Tibial nerve (tissue), 3 donors: ENCODE results near the gene PKP2.

Experiments used
- POLR2A ChIP-seq, 2 donors: fragments of 450-650 bp; IDR thresholded peaks; one replicate each; pipeline ENCODE4 v1.6.1; 2017; ENCODE audit warnings: antibody characterized with exemption in 2 of 2, mild to moderate bottlenecking in 2 of 2, moderate library complexity in 2 of 2
- TF ChIP-seq, protein P1 (sequence below), 5 experiments: fragments of 200-600 bp in 3 of 5; fragments of 450-650 bp in 2 of 5; sonication (generic) in 3 of 5; IDR thresholded peaks; one replicate each; pipeline ENCODE4 v1.5.1; 2016 to 2019; ENCODE audit warnings: antibody characterized with exemption in 5 of 5, mild to moderate bottlenecking in 3 of 5, moderate library complexity in 2 of 5

DNA sequence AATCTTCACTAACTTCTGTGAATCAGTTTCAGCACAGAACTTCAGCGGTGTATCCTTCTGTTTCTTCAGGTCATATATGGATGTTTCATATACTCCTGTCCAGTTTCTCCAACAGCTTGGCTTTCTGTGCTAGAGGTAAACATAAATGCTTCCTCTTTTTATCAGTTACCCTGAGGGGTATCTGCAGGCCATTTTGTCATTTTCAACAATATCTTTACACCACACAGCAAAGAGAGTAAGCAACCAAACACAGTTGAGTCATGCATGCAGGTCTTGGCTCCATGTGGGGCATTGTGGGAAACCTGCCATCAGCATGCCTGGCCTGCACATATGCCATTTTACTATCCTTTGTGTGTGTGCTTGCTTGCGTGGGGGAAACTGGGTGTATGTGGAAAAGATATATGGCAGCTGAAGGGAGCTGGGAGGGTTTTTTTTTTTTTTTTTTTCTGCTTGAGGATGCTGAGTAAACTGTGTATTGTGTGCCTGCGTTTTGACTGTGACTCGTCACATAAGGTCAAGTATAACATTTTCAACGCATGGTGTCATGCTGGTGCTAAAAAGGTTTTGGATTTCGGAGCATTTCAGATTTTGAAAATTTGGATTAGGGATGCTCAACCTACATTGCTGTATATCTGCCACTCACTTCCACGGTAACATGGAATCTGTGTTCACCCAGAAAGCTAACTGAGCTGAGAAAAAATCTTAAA lies 84.7 kb downstream of the PKP2 start:
- TF ChIP-seq, protein P1, sequence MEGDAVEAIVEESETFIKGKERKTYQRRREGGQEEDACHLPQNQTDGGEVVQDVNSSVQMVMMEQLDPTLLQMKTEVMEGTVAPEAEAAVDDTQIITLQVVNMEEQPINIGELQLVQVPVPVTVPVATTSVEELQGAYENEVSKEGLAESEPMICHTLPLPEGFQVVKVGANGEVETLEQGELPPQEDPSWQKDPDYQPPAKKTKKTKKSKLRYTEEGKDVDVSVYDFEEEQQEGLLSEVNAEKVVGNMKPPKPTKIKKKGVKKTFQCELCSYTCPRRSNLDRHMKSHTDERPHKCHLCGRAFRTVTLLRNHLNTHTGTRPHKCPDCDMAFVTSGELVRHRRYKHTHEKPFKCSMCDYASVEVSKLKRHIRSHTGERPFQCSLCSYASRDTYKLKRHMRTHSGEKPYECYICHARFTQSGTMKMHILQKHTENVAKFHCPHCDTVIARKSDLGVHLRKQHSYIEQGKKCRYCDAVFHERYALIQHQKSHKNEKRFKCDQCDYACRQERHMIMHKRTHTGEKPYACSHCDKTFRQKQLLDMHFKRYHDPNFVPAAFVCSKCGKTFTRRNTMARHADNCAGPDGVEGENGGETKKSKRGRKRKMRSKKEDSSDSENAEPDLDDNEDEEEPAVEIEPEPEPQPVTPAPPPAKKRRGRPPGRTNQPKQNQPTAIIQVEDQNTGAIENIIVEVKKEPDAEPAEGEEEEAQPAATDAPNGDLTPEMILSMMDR (IDR thresholded peaks at IDR 0.05), result no peak
- no peak for TF ChIP-seq POLR2A (IDR thresholded peaks at IDR 0.05)
